ENCODE results near the gene RETN.
A peak's percentile ranks its signal among the peaks of the same experiment; 100 is the strongest.
"Not testable (repeated sequence)": the region's sequence is repeated elsewhere in the genome, so short reads cannot be mapped to it uniquely, and the experiment has no call there.

Gene RETN

GRCh38 chr19:7637374-7638256, 31.2 kb upstream of the RETN start:
- no peak for DNase-seq (ENCODE audit: low read depth, low spot score)

- no peak for DNase-seq (ENCODE audit: low read depth, low spot score)
Measured at GRCh38 chr19:7638802-7639465, 29.9 kb upstream of the RETN start.

- DNase-seq (ENCODE audit: low read depth, low spot score): no peak
Measured at GRCh38 chr19:7639863-7640348, 28.9 kb upstream of the RETN start.

GRCh38 chr19:7640803-7641202, 28.0 kb upstream of the RETN start:
- DNase-seq (ENCODE audit: low read depth, low spot score): no peak

GRCh38 chr19:7641290-7642276, 27.3 kb upstream of the RETN start:
- no peak for DNase-seq (ENCODE audit: low read depth, low spot score)

GRCh38 chr19:7642295-7643030, 26.4 kb upstream of the RETN start:
- DNase-seq (ENCODE audit: low read depth, low spot score): no peak

GRCh38 chr19:7643031-7643415, 25.8 kb upstream of the RETN start:
- DNase-seq (ENCODE audit: low read depth, low spot score): no peak

GRCh38 chr19:7643629-7644549, 25.0 kb upstream of the RETN start:
- DNase-seq (ENCODE audit: low read depth, low spot score): not testable (repeated sequence)

GRCh38 chr19:7644550-7644877, 24.3 kb upstream of the RETN start:
- no peak for DNase-seq (ENCODE audit: low read depth, low spot score)

GRCh38 chr19:7645163-7645562, 23.7 kb upstream of the RETN start:
- DNase-seq (ENCODE audit: low read depth, low spot score): no peak

- no peak for DNase-seq (ENCODE audit: low read depth, low spot score)
Measured at GRCh38 chr19:7645656-7646425, 23.0 kb upstream of the RETN start.

GRCh38 chr19:7646426-7646700, 22.5 kb upstream of the RETN start:
- DNase-seq (ENCODE audit: low read depth, low spot score): no peak

GRCh38 chr19:7647156-7647555, 21.7 kb upstream of the RETN start:
- no peak for DNase-seq (ENCODE audit: low read depth, low spot score)

- DNase-seq (ENCODE audit: low read depth, low spot score): no peak
Measured at GRCh38 chr19:7648265-7649014, 20.4 kb upstream of the RETN start.

- DNase-seq (ENCODE audit: low read depth, low spot score): no peak
Measured at GRCh38 chr19:7650148-7650547, 18.7 kb upstream of the RETN start.

- DNase-seq (ENCODE audit: low read depth, low spot score): peak; percentile 68
Measured at GRCh38 chr19:7652061-7652641, 16.7 kb upstream of the RETN start.

- DNase-seq (ENCODE audit: low read depth, low spot score): no peak
Measured at GRCh38 chr19:7654401-7654800, 14.4 kb upstream of the RETN start.

GRCh38 chr19:7655581-7655980, 13.3 kb upstream of the RETN start:
- DNase-seq (ENCODE audit: low read depth, low spot score): no peak
